GM18505 (cell line): ENCODE measurements around the gene CD70.

Experiments used
- ATAC-seq: cut with Tn5 transposase; IDR thresholded peaks from one replicate; pipeline ENCODE4 v1.9.1; 2021; ENCODE audit not compliant: unreplicated experiment
- POLR2A ChIP-seq: IDR thresholded peaks from 4 replicates; pipeline ENCODE4 v1.6.1; 2011; ENCODE audit warnings: borderline replicate concordance; ENCODE audit not compliant: insufficient read depth, insufficient read length; ENCODE audit errors: extremely low read depth

The CD70 gene

DNA sequence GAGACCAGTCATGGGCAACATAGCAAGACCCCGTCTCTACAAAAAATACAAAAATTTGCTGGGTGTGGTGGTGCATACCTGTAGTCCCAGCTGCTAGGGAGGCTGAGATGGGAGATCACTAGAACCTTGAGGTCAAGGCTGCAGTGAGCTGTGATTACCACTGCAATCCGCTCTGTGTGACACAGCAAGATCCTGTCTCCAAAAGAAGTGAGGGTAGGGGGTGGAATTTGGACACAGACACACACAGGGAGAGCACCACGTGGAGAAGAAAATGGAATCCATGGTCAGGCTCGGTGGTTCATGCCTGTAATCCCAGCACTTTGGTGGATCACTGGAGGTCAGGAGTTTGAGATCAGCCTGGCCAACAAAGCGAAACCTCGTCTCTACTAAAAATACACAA, 51.4 kb downstream of the CD70 start:
- no peak for ATAC-seq
- no peak for TF ChIP-seq POLR2A
